Adrenal gland (tissue), 12 donors: ENCODE data around the gene CES4A. TPM values are rescaled to one million over a fixed set of nuclear protein-coding genes. Genes with fewer than 3 reads are reported as not detected.
"Not testable (repeated sequence)": the region's sequence is repeated elsewhere in the genome, so short reads cannot be mapped to it uniquely, and the experiment has no call there.

Experiments
- DNase-seq, 7 donors: peaks; one replicate each; pipeline ENCODE4 v3.0.0-alpha.2; 2019 to 2020
- H3K27ac ChIP-seq, 5 donors: fragments of 200-600 bp; sonication (generic) in 4 of 5; 1 replicate in 3 of 5; 2 replicates in 2 of 5; pipeline versions ENCODE4 v1.5.1 to v1.8.0; 2016 to 2020; ENCODE audit warnings: mild to moderate bottlenecking in 1 of 5
- H3K27me3 ChIP-seq: fragments of 200-600 bp; 2 replicates; pipeline ENCODE4 v1.8.0; 2021
- H3K36me3 ChIP-seq, 2 donors: fragments of 200-600 bp; replicated peaks in 1 of 2; 1 replicate in 1 of 2; 2 replicates in 1 of 2; pipeline versions ENCODE4 v1.5.1 to v1.8.0; 2018 to 2022
- H3K4me1 ChIP-seq, 2 donors: fragments of 200-600 bp; replicated peaks in 1 of 2; 1 replicate in 1 of 2; 2 replicates in 1 of 2; pipeline versions ENCODE4 v1.5.1 to v1.8.0; 2018 to 2021
- H3K4me3 ChIP-seq, 4 donors: fragments of 200-600 bp; sonication (generic) in 3 of 4; one replicate each; pipeline ENCODE4 v1.5.1; 2016 to 2018
- H3K9me3 ChIP-seq, 3 donors: fragments of 200-600 bp; sonication (generic) in 1 of 3; replicated peaks in 1 of 3; 1 replicate in 2 of 3; 2 replicates in 1 of 3; pipeline versions ENCODE4 v1.5.1 to v1.8.0; 2016 to 2021
- CTCF ChIP-seq, 6 experiments: fragments of 450-650 bp in 4 of 6; fragments of 200-600 bp in 2 of 6; sonication (generic) in 1 of 6; IDR thresholded peaks; 1 replicate in 5 of 6; 2 replicates in 1 of 6; pipeline versions ENCODE4 v1.5.1 to v1.8.0; 2016 to 2021; ENCODE audit warnings: antibody characterized with exemption in 6 of 6, mild to moderate bottlenecking in 2 of 6, moderate library complexity in 1 of 6
- POLR2A ChIP-seq, 2 donors: fragments of 450-650 bp; IDR thresholded peaks; one replicate each; pipeline ENCODE4 v1.6.1; 2017; ENCODE audit warnings: antibody characterized with exemption in 2 of 2, mild to moderate bottlenecking in 2 of 2, moderate library complexity in 1 of 2
- WGBS, 4 donors: extraction: QIAGEN DNeasy Blood & Tissue Kit in 2 of 4; methylation state at CpG; one replicate each; pipeline versions ENCODE4 v1.1.5 to v1.1.7; 2013 to 2017; 5-methylcytosine and 5-hydroxymethylcytosine counted together
- intact Hi-C, 2 donors: fragments of 100-400 bp; cut with DNase I; formaldehyde crosslinking; loops; one replicate each; pipeline versions ENCODE4 v1.14.1 to v1.15.0; 2022 to 2023
- polyA plus RNA-seq, 3 donors: library from polyadenylated mRNA; stranded (reverse); fragments of 200-250 nt in 2 of 3; fragments of 350-450 nt in 1 of 3; fragmentation: Illumina TruSeq in 1 of 3; extraction: RNeasy Lipid Tissue Mini Kit (QIAGEN cat#74804) in 1 of 3; gene quantifications; one replicate each; pipeline ENCODE4 v1.2.3, GENCODE V29; 2013 to 2014
- total RNA-seq, 9 donors: library from RNA; depleted of rRNA in 4 of 9; stranded (reverse); fragments of >200 nt in 4 of 9; fragments of 120-200 nt in 1 of 9; fragmentation: NEBNext Ultra II Directional in 1 of 9; extraction: Animal tissue kit (Norgen Biotek cat#: 25700) in 1 of 9; gene quantifications; one replicate each; pipeline versions ENCODE4 v1.1.0 to v1.2.4, GENCODE V29; 2013 to 2023
- donor health status: healthy with polysubstance abuse.
- donor health status: Bipolar disorder and iron deficiency.
- donor health status: DM: yes; HTN: yes; CAD: no.
- donor health status: DM: no; HTN: no; CAD: no.
- donor health status: DM: no; HTN: no; CAD: no.
- donor health status: DM: yes; HTN: yes; CAD: no.

The CES4A gene
- total and polyA plus RNA-seq, 12 donors, result 4.4 to 127 (median 15.9) TPM

GRCh38 chr16:66943426-66944053 is 44.8 kb upstream of the CES4A start:
- no peak overlapping the region for H3K27ac ChIP-seq
- no peak for DNase-seq
- H3K9me3 ChIP-seq, result no peaks in the 10 kb centered on the region
- WGBS, 4 donors, result 87 to 94% (median 92%) methylated on average over 4 to 15 of the region's 15 CpGs
- H3K36me3 ChIP-seq, result peaks cover 0 to 55% of the 10 kb centered on the region in 2 donors
- H3K4me3 ChIP-seq, result no peak overlapping the region
- H3K27me3 ChIP-seq, result no peaks in the 10 kb centered on the region
- H3K4me1 ChIP-seq, result peaks cover 5% of the 10 kb centered on the region in 2 donors
- intact Hi-C loops, result loop anchor here in 1 of 2 donors (5.0 kb wide), 1 partner anchor 46 kb away; no protein-coding TSS in a partner anchor
- TF ChIP-seq POLR2A (IDR thresholded peaks at IDR 0.05) (no peak), CTCF (IDR thresholded peaks at IDR 0.05) (no peak)

- Histone ChIP-seq H3K4me3 (no peak overlapping the region), H3K27ac (no peak overlapping the region), H3K9me3 (no peaks in the 10 kb centered on the region), H3K27me3 (no peaks in the 10 kb centered on the region), H3K4me1 (peaks cover 5% of the 10 kb centered on the region in 2 donors), H3K36me3 (peaks cover 0 to 50% of the 10 kb centered on the region in 2 donors)
- no peak for DNase-seq
- intact Hi-C loops, result loop anchor here in 1 of 2 donors (5.0 kb wide), 1 partner anchor 47 kb away; no protein-coding TSS in a partner anchor
- 80 to 95% (median 90%) methylated on average over 5 of the region's 5 CpGs for WGBS, 4 donors
- no peak for TF ChIP-seq CTCF (IDR thresholded peaks at IDR 0.05)
- no peak for TF ChIP-seq POLR2A (IDR thresholded peaks at IDR 0.05)
Measured at GRCh38 chr16:66944054-66944441, 44.3 kb upstream of the CES4A start.

- H3K4me1 ChIP-seq, H3K27ac ChIP-seq, DNase-seq, H3K9me3 ChIP-seq, H3K4me3 ChIP-seq, H3K27me3 ChIP-seq: not testable (repeated sequence)
- 82 to 89% (median 85%) methylated on average over 9 of the region's 9 CpGs for WGBS, 4 donors
- H3K36me3 ChIP-seq, result peaks cover 0 to 43% of the 10 kb centered on the region in 2 donors
- intact Hi-C loops, result loop anchor here in 1 of 2 donors (5.0 kb wide), 1 partner anchor 48 kb away; no protein-coding TSS in a partner anchor
Measured at GRCh38 chr16:66944971-66945370, 43.4 kb upstream of the CES4A start.

- Histone ChIP-seq H3K4me1 (peaks cover 5% of the 10 kb centered on the region in 2 donors), H3K9me3 (no peaks in the 10 kb centered on the region), H3K27me3 (no peaks in the 10 kb centered on the region), H3K36me3 (peaks cover 0 to 34% of the 10 kb centered on the region in 2 donors), H3K4me3 (no peak overlapping the region), H3K27ac (no peak overlapping the region)
- no peak for TF ChIP-seq CTCF (IDR thresholded peaks at IDR 0.05)
- intact Hi-C loops, result no loop called here
- no peak for DNase-seq
- 61 to 79% (median 69%) methylated on average over 4 of the region's 4 CpGs for WGBS, 4 donors
Measured at GRCh38 chr16:66945939-66946338, 42.5 kb upstream of the CES4A start.

- Histone ChIP-seq H3K9me3 (no peaks in the 10 kb centered on the region), H3K4me1 (peaks cover 5% of the 10 kb centered on the region in 2 donors), H3K27ac (no peak overlapping the region), H3K27me3 (no peaks in the 10 kb centered on the region), H3K36me3 (peaks cover 0 to 28% of the 10 kb centered on the region in 2 donors), H3K4me3 (no peak overlapping the region)
- 53 to 76% (median 68%) methylated on average over 7 of the region's 7 CpGs for WGBS, 4 donors
- no peak for DNase-seq
- intact Hi-C loops, result no loop called here
- TF ChIP-seq CTCF (IDR thresholded peaks at IDR 0.05) (no peak), POLR2A (IDR thresholded peaks at IDR 0.05) (no peak)
Measured at GRCh38 chr16:66946541-66946940, 41.8 kb upstream of the CES4A start.
